SU-DHL-6 (cell line): Measurements from ENCODE around the gene CERKL.

Experiments
- H2AFZ ChIP-seq: fragments of 200-600 bp; sonication (generic); 2 replicates; pipeline ENCODE4 v1.6.1; 2014; ENCODE audit warnings: low read depth, mild to moderate bottlenecking, moderate library complexity, mixed read lengths, antibody characterized with exemption, low read length; ENCODE audit not compliant: severe bottlenecking
- H3F3A ChIP-seq: fragments of 200-600 bp; shearing (Covaris generic); 2 replicates; pipeline ENCODE4 v1.6.0; 2016; ENCODE audit warnings: antibody characterized with exemption, mild to moderate bottlenecking; ENCODE audit not compliant: insufficient read depth
- H3K27ac ChIP-seq: fragments of 200-600 bp; sonication (generic); 2 replicates; pipeline ENCODE4 v1.5.1; 2016; ENCODE audit warnings: low read depth, mild to moderate bottlenecking, low read length, moderate library complexity, mixed read lengths
- H3K27me3 ChIP-seq: fragments of 200-600 bp; sonication (generic), shearing (Covaris generic); 2 replicates; pipeline ENCODE4 v1.6.0; 2014; ENCODE audit warnings: mild to moderate bottlenecking, low read length
- H3K36me3 ChIP-seq: fragments of 200-600 bp; sonication (generic); 2 replicates; pipeline ENCODE4 v1.6.1; 2014; ENCODE audit warnings: mild to moderate bottlenecking, low read length, mixed read lengths
- H3K4me2 ChIP-seq: fragments of 300-600, 200-600 bp; shearing (Covaris generic), sonication (generic); 2 replicates; pipeline ENCODE4 v1.6.0; 2014; ENCODE audit warnings: low read length, low read depth, mild to moderate bottlenecking; ENCODE audit not compliant: poor library complexity, severe bottlenecking
- H3K4me3 ChIP-seq: fragments of 200-600 bp; sonication (generic); 2 replicates; pipeline ENCODE4 v1.5.1; 2014; ENCODE audit warnings: antibody characterized with exemption, low read length, mild to moderate bottlenecking, mixed read lengths; ENCODE audit not compliant: insufficient read depth, poor library complexity, severe bottlenecking
- H3K79me2 ChIP-seq: fragments of 200-600 bp; sonication (generic); 2 replicates; pipeline ENCODE4 v1.6.1; 2014; ENCODE audit warnings: mild to moderate bottlenecking, low read length, moderate library complexity; ENCODE audit not compliant: insufficient read depth
- H3K9ac ChIP-seq: fragments of 200-600 bp; sonication (generic); 2 replicates; pipeline ENCODE4 v1.7.0; 2014; ENCODE audit warnings: mild to moderate bottlenecking, low read length
- H3K9me2 ChIP-seq: fragments of 200-600 bp; sonication (generic); replicated peaks from 2 replicates; pipeline ENCODE4 v1.6.1; 2014; ENCODE audit warnings: low read length; ENCODE audit not compliant: insufficient read depth
- H3K9me3 ChIP-seq: fragments of 200-600 bp; sonication (generic); 2 replicates; pipeline ENCODE4 v1.6.1; 2014; ENCODE audit warnings: low read length, mixed read lengths; ENCODE audit not compliant: insufficient read depth
- H4K20me1 ChIP-seq: fragments of 200-600 bp; sonication (generic); 2 replicates; pipeline ENCODE4 v1.6.1; 2014; ENCODE audit warnings: low read depth, mild to moderate bottlenecking, antibody characterized with exemption, low read length, moderate library complexity, mixed read lengths
- EZH2phosphoT487 ChIP-seq: fragments of 200-600 bp; sonication (generic), shearing (Covaris generic); conservative IDR thresholded peaks from 2 replicates; pipeline ENCODE4 v1.6.1; 2018; ENCODE audit warnings: mild to moderate bottlenecking, antibody characterized with exemption, low read length, moderate library complexity, mixed read lengths
- TF ChIP-seq, protein P1 (sequence below): fragments of 200-600 bp; sonication (generic); IDR thresholded peaks from one replicate; pipeline ENCODE4 v1.5.1; 2017; ENCODE audit warnings: antibody characterized with exemption, mild to moderate bottlenecking, low read length, moderate library complexity; ENCODE audit not compliant: insufficient read depth, poor library complexity, severe bottlenecking

CERKL gene

DNA sequence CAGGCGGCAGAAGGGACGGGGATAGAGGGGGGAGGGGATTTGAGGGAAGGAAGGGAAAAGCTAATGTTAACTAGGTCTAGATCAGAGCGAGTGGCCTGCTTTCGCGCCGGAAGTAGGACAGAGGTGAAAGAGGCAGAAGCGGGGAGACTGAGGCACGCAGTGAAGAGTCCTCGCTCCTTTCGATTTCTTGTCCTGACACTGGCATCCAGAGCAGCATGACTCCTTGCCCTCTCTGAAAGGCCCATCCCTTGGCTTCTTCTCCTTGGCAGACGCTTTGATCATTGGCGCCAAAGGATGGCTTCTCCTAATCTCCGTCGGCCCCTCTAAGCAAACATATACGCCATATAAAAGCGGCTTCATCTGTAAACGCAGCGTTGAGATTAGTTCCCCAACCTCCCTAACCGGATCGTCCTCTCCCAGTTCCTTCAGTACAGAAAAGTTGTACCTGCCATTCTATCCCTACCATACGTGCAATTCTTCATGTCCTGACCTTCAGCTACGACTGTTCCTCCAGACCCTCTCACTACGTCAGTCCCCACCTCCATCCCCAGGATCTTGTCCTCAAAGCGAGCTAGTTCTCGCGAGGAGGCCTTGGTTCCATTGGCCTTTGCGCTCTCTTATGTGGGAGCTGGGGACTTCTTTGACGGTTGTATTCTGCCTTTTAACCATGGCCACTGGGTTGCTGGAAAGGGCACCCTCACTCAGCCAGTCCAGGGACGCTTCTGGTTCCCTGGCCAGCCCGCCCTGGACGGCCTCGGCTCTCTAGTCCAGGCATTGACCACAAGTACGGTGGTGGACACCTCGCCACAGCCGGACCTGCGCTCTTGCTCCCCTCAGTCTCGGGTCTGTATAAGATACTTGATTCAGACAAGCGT lies 24.3 kb upstream of the CERKL start:
- Histone ChIP-seq H3F3A (no peaks in the 10 kb centered on the region), H3K36me3 (no peaks in the 10 kb centered on the region), H4K20me1 (no peaks in the 10 kb centered on the region), H3K27me3 (no peaks in the 10 kb centered on the region), H3K4me3 (no peak overlapping the region), H2AFZ (no peak overlapping the region), H3K4me2 (no peak overlapping the region), H3K9me2 (no peaks in the 10 kb centered on the region), H3K27ac (no peak overlapping the region), H3K79me2 (no peaks in the 10 kb centered on the region), H3K9me3 (no peaks in the 10 kb centered on the region), H3K9ac (no peak overlapping the region)
- TF ChIP-seq, protein P1, sequence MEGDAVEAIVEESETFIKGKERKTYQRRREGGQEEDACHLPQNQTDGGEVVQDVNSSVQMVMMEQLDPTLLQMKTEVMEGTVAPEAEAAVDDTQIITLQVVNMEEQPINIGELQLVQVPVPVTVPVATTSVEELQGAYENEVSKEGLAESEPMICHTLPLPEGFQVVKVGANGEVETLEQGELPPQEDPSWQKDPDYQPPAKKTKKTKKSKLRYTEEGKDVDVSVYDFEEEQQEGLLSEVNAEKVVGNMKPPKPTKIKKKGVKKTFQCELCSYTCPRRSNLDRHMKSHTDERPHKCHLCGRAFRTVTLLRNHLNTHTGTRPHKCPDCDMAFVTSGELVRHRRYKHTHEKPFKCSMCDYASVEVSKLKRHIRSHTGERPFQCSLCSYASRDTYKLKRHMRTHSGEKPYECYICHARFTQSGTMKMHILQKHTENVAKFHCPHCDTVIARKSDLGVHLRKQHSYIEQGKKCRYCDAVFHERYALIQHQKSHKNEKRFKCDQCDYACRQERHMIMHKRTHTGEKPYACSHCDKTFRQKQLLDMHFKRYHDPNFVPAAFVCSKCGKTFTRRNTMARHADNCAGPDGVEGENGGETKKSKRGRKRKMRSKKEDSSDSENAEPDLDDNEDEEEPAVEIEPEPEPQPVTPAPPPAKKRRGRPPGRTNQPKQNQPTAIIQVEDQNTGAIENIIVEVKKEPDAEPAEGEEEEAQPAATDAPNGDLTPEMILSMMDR, result no peak
- no peak for TF ChIP-seq EZH2phosphoT487

DNA sequence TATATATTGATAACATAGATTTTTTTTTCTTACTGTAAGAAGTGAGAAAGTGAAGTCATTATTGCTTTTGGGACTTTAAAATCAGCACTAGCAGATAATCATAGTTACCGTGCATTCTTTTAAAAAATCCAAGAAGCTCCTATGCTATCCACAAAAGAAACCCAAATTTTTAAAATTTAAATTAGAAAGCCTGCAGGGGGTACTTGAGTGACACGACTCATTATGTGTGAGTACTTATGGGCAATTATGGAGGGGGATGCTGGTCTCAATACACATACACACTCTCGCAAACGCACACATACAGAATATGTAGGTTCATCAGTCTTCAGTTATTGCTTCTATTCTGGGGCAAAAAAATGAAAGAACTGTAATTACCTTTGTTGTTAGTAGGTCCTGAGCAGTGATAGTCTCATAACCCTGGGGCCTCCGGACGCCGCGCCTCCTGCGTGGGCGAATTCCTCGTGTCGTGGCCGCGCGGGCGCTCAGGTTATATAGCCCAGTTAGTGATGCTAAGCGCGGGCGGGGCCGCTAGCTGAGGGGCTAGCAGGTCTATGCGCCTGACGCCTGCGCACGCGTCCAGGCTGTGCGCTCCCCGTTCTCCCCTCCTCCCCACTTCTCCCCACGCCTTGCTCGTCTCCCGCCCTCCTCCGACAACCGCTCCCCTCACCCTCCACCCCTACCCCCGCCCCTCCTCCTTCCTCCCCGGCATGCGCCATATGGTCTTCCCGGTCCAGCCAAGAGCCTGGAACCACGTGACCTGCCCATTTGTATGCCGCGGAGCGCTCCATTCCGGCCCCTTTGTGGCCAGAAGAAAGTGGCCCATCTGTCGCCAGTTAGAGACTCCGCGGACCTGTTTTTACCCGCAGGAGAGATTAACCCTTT lies 23.4 kb upstream of the CERKL start, which contains the start of gene NEUROD1:
Gene NEUROD1 (minus strand): TSS at position 463 of the 882 bp plus-strand sequence. CDS start 1,657 bp downstream, outside the sequence.
- no peaks in the 10 kb centered on the region for H3K36me3 ChIP-seq
- H3K9ac ChIP-seq, result no peak within 1 kb of the TSS
- no peak for TF ChIP-seq EZH2phosphoT487
- TF ChIP-seq, protein P1, result no peak
- no peak within 1 kb of the TSS for H2AFZ ChIP-seq
- H3K27ac ChIP-seq, result no peak within 1 kb of the TSS
- H4K20me1 ChIP-seq, result no peaks in the 10 kb centered on the region
- no peak within 1 kb of the TSS for H3K4me2 ChIP-seq
- H3K27me3 ChIP-seq, result no peaks in the 10 kb centered on the region
- H3F3A ChIP-seq, result no peaks in the 10 kb centered on the region
- no peaks in the 10 kb centered on the region for H3K9me3 ChIP-seq
- no peaks in the 10 kb centered on the region for H3K9me2 ChIP-seq
- H3K79me2 ChIP-seq, result no peaks in the 10 kb centered on the region
- no peak within 1 kb of the TSS for H3K4me3 ChIP-seq

DNA sequence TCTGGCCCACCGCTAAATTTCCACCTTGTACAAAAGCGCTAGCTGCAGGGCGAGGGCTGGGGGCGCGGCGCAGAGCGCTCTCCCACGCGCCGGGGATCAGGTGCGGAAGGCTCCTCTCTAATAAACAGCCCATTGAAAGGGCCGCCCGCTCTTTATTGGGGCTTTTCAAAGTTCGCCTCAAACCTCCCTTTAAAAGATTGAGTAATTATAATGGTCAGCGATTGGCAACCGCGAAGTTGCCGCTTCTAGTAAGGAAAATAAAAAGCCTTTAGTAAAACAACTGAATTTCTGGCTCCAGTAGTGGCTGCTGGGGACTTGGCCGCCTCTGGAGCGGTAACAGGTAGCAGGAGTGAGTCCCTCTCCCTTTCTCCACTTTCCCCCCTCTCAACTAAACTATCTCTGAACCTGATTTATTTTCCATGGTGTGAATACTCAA lies 22.7 kb upstream of the CERKL start:
- no peaks in the 10 kb centered on the region for H3K9me2 ChIP-seq
- no peak overlapping the region for H3K9ac ChIP-seq
- TF ChIP-seq EZH2phosphoT487, result no peak
- TF ChIP-seq, protein P1, result no peak
- H3K36me3 ChIP-seq, result no peaks in the 10 kb centered on the region
- no peaks in the 10 kb centered on the region for H3K27me3 ChIP-seq
- H3K4me3 ChIP-seq, result no peak overlapping the region
- no peaks in the 10 kb centered on the region for H3F3A ChIP-seq
- no peak overlapping the region for H2AFZ ChIP-seq
- no peaks in the 10 kb centered on the region for H3K79me2 ChIP-seq
- no peaks in the 10 kb centered on the region for H4K20me1 ChIP-seq
- no peaks in the 10 kb centered on the region for H3K9me3 ChIP-seq
- no peak overlapping the region for H3K4me2 ChIP-seq
- H3K27ac ChIP-seq, result no peak overlapping the region
